Neural cell (in vitro differentiated cells): ENCODE data around the gene ADIPOQ. TPM values are rescaled to one million over a fixed set of nuclear protein-coding genes. Genes with fewer than 3 reads are reported as not detected.

Experiments used
- H2AFZ ChIP-seq: fragments of 200-600, 300-800 bp; sonication (generic), shearing (Covaris generic); 2 replicates; pipeline ENCODE4 v1.6.0; 2014; ENCODE audit warnings: low read depth, mild to moderate bottlenecking, antibody characterized with exemption, low read length, moderate library complexity
- H3F3A ChIP-seq: fragments of 200-600 bp; shearing (Covaris generic); 2 replicates; pipeline ENCODE4 v1.6.1; 2016; ENCODE audit warnings: mild to moderate bottlenecking, moderate library complexity, mixed read lengths, antibody characterized with exemption, low read length; ENCODE audit not compliant: insufficient read depth, poor library complexity, severe bottlenecking
- H3K27ac ChIP-seq: fragments of 200-600, 300-800 bp; sonication (generic), shearing (Covaris generic); 2 replicates; pipeline ENCODE4 v1.5.1; 2014; ENCODE audit warnings: mild to moderate bottlenecking, low read length, moderate library complexity
- H3K27me3 ChIP-seq: fragments of 300-800, 200-600 bp; sonication (generic), shearing (Covaris generic); 2 replicates; pipeline ENCODE4 v1.6.0; 2014; ENCODE audit warnings: mild to moderate bottlenecking, low read depth, low read length, moderate library complexity; ENCODE audit not compliant: insufficient read depth
- H3K36me3 ChIP-seq: fragments of 300-800, 200-600 bp; sonication (generic), shearing (Covaris generic); 2 replicates; pipeline ENCODE4 v1.5.1; 2014; ENCODE audit warnings: mild to moderate bottlenecking, antibody characterized with exemption, low read length, moderate library complexity; ENCODE audit not compliant: insufficient read depth
- H3K4me2 ChIP-seq: fragments of 300-800, 200-600 bp; sonication (generic), shearing (Covaris generic); 2 replicates; pipeline ENCODE4 v1.6.0; 2014; ENCODE audit warnings: mild to moderate bottlenecking, low read length
- H3K4me3 ChIP-seq: fragments of 300-800, 200-600 bp; sonication (generic), shearing (Covaris generic); 2 replicates; pipeline ENCODE4 v1.5.1; 2014; ENCODE audit warnings: mild to moderate bottlenecking, low read length, moderate library complexity
- H3K79me2 ChIP-seq: fragments of 200-600 bp; shearing (Covaris generic); replicated peaks from 2 replicates; pipeline ENCODE4 v1.6.0; 2014; ENCODE audit warnings: mild to moderate bottlenecking, low read length, moderate library complexity; ENCODE audit not compliant: insufficient read depth
- H3K9ac ChIP-seq: fragments of 300-800, 200-600 bp; sonication (generic), shearing (Covaris generic); 2 replicates; pipeline ENCODE4 v1.6.1; 2016; ENCODE audit warnings: mild to moderate bottlenecking, low read length, mixed read lengths
- H3K9me2 ChIP-seq: fragments of 200-600 bp; shearing (Covaris generic); 2 replicates; pipeline ENCODE4 v1.6.1; 2016; ENCODE audit warnings: mild to moderate bottlenecking, low read length, mixed read lengths; ENCODE audit not compliant: insufficient read depth
- H3K9me3 ChIP-seq: fragments of 200-600, 300-800 bp; sonication (generic), shearing (Covaris generic); 2 replicates; pipeline ENCODE4 v1.6.1; 2016; ENCODE audit warnings: mild to moderate bottlenecking, mixed run types, low read length, moderate library complexity, mixed read lengths
- H4K20me1 ChIP-seq: fragments of 200-600 bp; shearing (Covaris generic); 2 replicates; pipeline ENCODE4 v1.6.1; 2016; ENCODE audit warnings: mild to moderate bottlenecking, mixed run types; ENCODE audit not compliant: insufficient read depth
- EP300 ChIP-seq: fragments of 450-650 bp; conservative IDR thresholded peaks from 2 replicates; pipeline ENCODE4 v1.6.1; 2014; ENCODE audit warnings: antibody characterized with exemption, mild to moderate bottlenecking, moderate library complexity; ENCODE audit not compliant: poor library complexity, severe bottlenecking
- EZH2 ChIP-seq: fragments of 200-600, 300-800 bp; shearing (Covaris generic), sonication (generic); IDR thresholded peaks from 2 replicates; pipeline ENCODE4 v1.6.1; 2014; ENCODE audit warnings: antibody characterized with exemption, low read length, borderline replicate concordance, mild to moderate bottlenecking; ENCODE audit not compliant: insufficient read depth, poor library complexity, severe bottlenecking
- MXI1 ChIP-seq: fragments of 450-650 bp; conservative IDR thresholded peaks from 2 replicates; pipeline ENCODE4 v1.6.1; 2014; ENCODE audit warnings: antibody characterized with exemption, mild to moderate bottlenecking; ENCODE audit not compliant: poor library complexity, severe bottlenecking
- POLR2AphosphoS5 ChIP-seq: IDR thresholded peaks from 2 replicates; pipeline ENCODE4 v1.6.1; 2012
- RAD21 ChIP-seq: fragments of 450-650 bp; conservative IDR thresholded peaks from 2 replicates; pipeline ENCODE4 v1.6.1; 2014; ENCODE audit warnings: antibody characterized with exemption, mild to moderate bottlenecking, moderate library complexity
- REST ChIP-seq: IDR thresholded peaks from 2 replicates; pipeline ENCODE4 v1.6.1; 2012; ENCODE audit warnings: borderline replicate concordance
- SMC3 ChIP-seq: fragments of 450-650 bp; conservative IDR thresholded peaks from 2 replicates; pipeline ENCODE4 v1.6.1; 2014; ENCODE audit warnings: antibody characterized with exemption, mild to moderate bottlenecking, moderate library complexity; ENCODE audit not compliant: poor library complexity
- TAF1 ChIP-seq: IDR thresholded peaks from 2 replicates; pipeline ENCODE4 v1.6.1; 2012; ENCODE audit warnings: low read depth
- polyA plus RNA-seq: library from polyadenylated mRNA; depleted of rRNA; stranded (reverse); fragments of >200 nt; gene quantifications from 2 replicates; pipeline ENCODE4 v1.2.3, GENCODE V29; 2014
- TF ChIP-seq, protein P1 (sequence below): fragments of 450-650 bp; IDR thresholded peaks from 2 replicates; pipeline ENCODE4 v1.5.1; 2014; ENCODE audit warnings: antibody characterized with exemption, mild to moderate bottlenecking, moderate library complexity; ENCODE audit not compliant: poor library complexity, severe bottlenecking

The ADIPOQ gene
- polyA plus RNA-seq, 1 donor from 2014 or later, result not detected

GRCh38 chr3:186896006-186896405 lies 53.5 kb downstream of the ADIPOQ start:
- Histone ChIP-seq H3K79me2 (no peaks in the 10 kb centered on the region), H3K27me3 (no peaks in the 10 kb centered on the region), H3K4me2 (no peak overlapping the region), H4K20me1 (no peaks in the 10 kb centered on the region), H2AFZ (no peak overlapping the region), H3K27ac (no peak overlapping the region), H3K9ac (no peak overlapping the region), H3K9me2 (no peaks in the 10 kb centered on the region), H3K36me3 (no peaks in the 10 kb centered on the region), H3K4me3 (no peak overlapping the region), H3F3A (no peaks in the 10 kb centered on the region), H3K9me3 (no peaks in the 10 kb centered on the region)
- TF ChIP-seq POLR2AphosphoS5 (no peak), REST (no peak), SMC3 (no peak), TAF1 (no peak), MXI1 (no peak), EZH2 (no peak), EP300 (no peak), RAD21 (no peak)
- TF ChIP-seq, protein P1, sequence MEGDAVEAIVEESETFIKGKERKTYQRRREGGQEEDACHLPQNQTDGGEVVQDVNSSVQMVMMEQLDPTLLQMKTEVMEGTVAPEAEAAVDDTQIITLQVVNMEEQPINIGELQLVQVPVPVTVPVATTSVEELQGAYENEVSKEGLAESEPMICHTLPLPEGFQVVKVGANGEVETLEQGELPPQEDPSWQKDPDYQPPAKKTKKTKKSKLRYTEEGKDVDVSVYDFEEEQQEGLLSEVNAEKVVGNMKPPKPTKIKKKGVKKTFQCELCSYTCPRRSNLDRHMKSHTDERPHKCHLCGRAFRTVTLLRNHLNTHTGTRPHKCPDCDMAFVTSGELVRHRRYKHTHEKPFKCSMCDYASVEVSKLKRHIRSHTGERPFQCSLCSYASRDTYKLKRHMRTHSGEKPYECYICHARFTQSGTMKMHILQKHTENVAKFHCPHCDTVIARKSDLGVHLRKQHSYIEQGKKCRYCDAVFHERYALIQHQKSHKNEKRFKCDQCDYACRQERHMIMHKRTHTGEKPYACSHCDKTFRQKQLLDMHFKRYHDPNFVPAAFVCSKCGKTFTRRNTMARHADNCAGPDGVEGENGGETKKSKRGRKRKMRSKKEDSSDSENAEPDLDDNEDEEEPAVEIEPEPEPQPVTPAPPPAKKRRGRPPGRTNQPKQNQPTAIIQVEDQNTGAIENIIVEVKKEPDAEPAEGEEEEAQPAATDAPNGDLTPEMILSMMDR, result no peak

DNA sequence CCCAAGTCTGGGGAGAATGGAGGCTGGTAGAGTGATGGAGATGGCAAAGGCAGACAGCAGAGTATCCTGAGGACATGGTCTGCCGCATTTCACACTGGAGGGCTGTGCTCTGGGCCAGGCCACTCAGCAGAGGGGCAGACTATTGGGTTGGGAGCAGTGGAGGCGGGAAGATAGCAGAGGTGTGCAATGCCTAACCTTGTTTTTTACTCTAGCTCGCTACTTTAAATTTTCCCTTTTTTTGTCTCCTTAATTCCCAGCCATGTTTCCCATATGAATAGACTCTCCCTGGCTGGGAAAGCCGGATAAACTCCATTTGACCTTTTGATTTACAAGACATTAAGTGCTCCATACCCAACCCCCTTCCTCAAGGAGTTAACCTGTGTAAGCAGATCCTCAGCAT lies 54.4 kb downstream of the ADIPOQ start:
- no peaks in the 10 kb centered on the region for H3K27me3 ChIP-seq
- no peaks in the 10 kb centered on the region for H3K9me3 ChIP-seq
- no peak overlapping the region for H3K4me3 ChIP-seq
- no peak overlapping the region for H3K4me2 ChIP-seq
- H3K9me2 ChIP-seq, result no peaks in the 10 kb centered on the region
- H2AFZ ChIP-seq, result no peak overlapping the region
- no peak overlapping the region for H3K27ac ChIP-seq
- H3K9ac ChIP-seq, result no peak overlapping the region
- H3F3A ChIP-seq, result no peaks in the 10 kb centered on the region
- no peaks in the 10 kb centered on the region for H3K79me2 ChIP-seq
- TF ChIP-seq TAF1 (no peak), EP300 (no peak), SMC3 (no peak), MXI1 (no peak), REST (no peak), EZH2 (no peak), RAD21 (no peak), POLR2AphosphoS5 (no peak)
- TF ChIP-seq, protein P1, result no peak
- no peaks in the 10 kb centered on the region for H3K36me3 ChIP-seq
- no peaks in the 10 kb centered on the region for H4K20me1 ChIP-seq
